Keratinocyte (primary cell): ENCODE results near the gene VPS13D. TPM values are rescaled to one million over a fixed set of nuclear protein-coding genes. Genes with fewer than 3 reads are reported as not detected.

Experiments
- DNase-seq: peaks from one replicate; pipeline ENCODE4 v3.0.0-alpha.2; 2011; ENCODE audit warnings: low read depth, missing footprints, low spot score
- FAIRE-seq: peaks from 2 replicates; lab custom pipeline; 2011; peaks lifted over from hg19 to GRCh38; lab: Jason Lieb, UNC
- H2AFZ ChIP-seq: 2 replicates; pipeline ENCODE4 v1.6.0; 2012; ENCODE audit warnings: low read length, control low read depth, inconsistent platforms; ENCODE audit not compliant: control insufficient read depth
- H3K27ac ChIP-seq: 2 replicates; pipeline ENCODE4 v1.5.1; 2011; ENCODE audit warnings: low read length; ENCODE audit not compliant: control insufficient read depth, insufficient read depth
- H3K27me3 ChIP-seq: 3 replicates; pipeline ENCODE4 v1.6.0; 2011; ENCODE audit warnings: low read length; ENCODE audit not compliant: control insufficient read depth, insufficient read depth; ENCODE audit errors: extremely low read depth
- H3K36me3 ChIP-seq, 2 experiments: 2 replicates in 1 of 2; 3 replicates in 1 of 2; pipeline ENCODE4 v1.5.1; 2011; ENCODE audit warnings: low read length in 2 of 2, mild to moderate bottlenecking in 1 of 2; ENCODE audit not compliant: control insufficient read depth in 2 of 2, insufficient read depth in 2 of 2; ENCODE audit errors: extremely low read depth in 1 of 2
- H3K4me1 ChIP-seq: 3 replicates; pipeline ENCODE4 v1.5.1; 2011; ENCODE audit warnings: low read length; ENCODE audit not compliant: control insufficient read depth, insufficient read depth; ENCODE audit errors: extremely low read depth
- H3K4me2 ChIP-seq: 3 replicates; pipeline ENCODE4 v1.6.0; 2011; ENCODE audit warnings: low read depth, low read length; ENCODE audit not compliant: control insufficient read depth, insufficient read depth; ENCODE audit errors: extremely low read depth
- H3K4me3 ChIP-seq, 3 experiments: fragments of 200-600 bp in 1 of 3; sonication (generic) in 1 of 3; 2 replicates in 2 of 3; 3 replicates in 1 of 3; pipeline ENCODE4 v1.5.1; 2011 to 2016; ENCODE audit warnings: low read length in 3 of 3, mild to moderate bottlenecking in 3 of 3, control low read depth in 2 of 3, inconsistent platforms in 1 of 3, low read depth in 1 of 3, mixed read lengths in 1 of 3, mixed run types in 1 of 3, moderate library complexity in 1 of 3; ENCODE audit not compliant: control insufficient read depth in 2 of 3, insufficient read depth in 2 of 3; ENCODE audit errors: extremely low read depth in 1 of 3
- H3K79me2 ChIP-seq: 2 replicates; pipeline ENCODE4 v1.6.0; 2012; ENCODE audit warnings: low read length; ENCODE audit not compliant: control insufficient read depth, insufficient read depth
- H3K9ac ChIP-seq: 3 replicates; pipeline ENCODE4 v1.6.0; 2011; ENCODE audit warnings: low read length; ENCODE audit not compliant: control insufficient read depth, insufficient read depth; ENCODE audit errors: extremely low read depth
- H3K9me1 ChIP-seq: 3 replicates; pipeline ENCODE4 v1.6.0; 2011; ENCODE audit warnings: low read length; ENCODE audit not compliant: control insufficient read depth, insufficient read depth; ENCODE audit errors: extremely low read depth
- H3K9me3 ChIP-seq: 2 replicates; pipeline ENCODE4 v1.5.1; 2012; ENCODE audit warnings: low read depth, low read length; ENCODE audit not compliant: control insufficient read depth
- H4K20me1 ChIP-seq: 3 replicates; pipeline ENCODE4 v1.6.0; 2011; ENCODE audit warnings: low read length; ENCODE audit not compliant: control insufficient read depth, insufficient read depth; ENCODE audit errors: extremely low read depth
- EZH2 ChIP-seq: IDR thresholded peaks from one replicate; pipeline ENCODE4 v1.6.1; 2012; ENCODE audit warnings: inconsistent platforms, mild to moderate bottlenecking, low read length, moderate library complexity
- dilution Hi-C: fragments of 300-500 bp; cut with MboI; formaldehyde crosslinking; loops from one replicate; pipeline ENCODE4 v1.7.0; 2020; ENCODE audit warnings: low sequenced_read_pairs; ENCODE audit not compliant: extremely low pct_ligation_motif_present
- polyA plus RNA-seq, 5 experiments: library from polyadenylated mRNA; depleted of rRNA in 3 of 5; stranded (reverse) in 3 of 5; stranded (forward) in 1 of 5; unstranded in 1 of 5; fragments of >200 nt; gene quantifications; 1 replicate in 1 of 5; 2 replicates in 3 of 5; 3 replicates in 1 of 5; pipeline versions ENCODE4 v1.2.1 to v1.2.3, GENCODE V29; 2011 to 2012; ENCODE audit warnings: missing spikeins in 2 of 5, low read depth in 1 of 5, low replicate concordance in 1 of 5
- TF ChIP-seq, protein P1 (sequence below), 3 experiments: IDR thresholded peaks in 1 of 3; conservative IDR thresholded peaks in 1 of 3; optimal IDR thresholded peaks in 1 of 3; 2 replicates in 2 of 3; 3 replicates in 1 of 3; pipeline versions ENCODE3 to v1.5.1; 2011; ENCODE audit warnings: low read length in 3 of 3, mild to moderate bottlenecking in 3 of 3, moderate library complexity in 2 of 3, control low read depth in 1 of 3, inconsistent platforms in 1 of 3; ENCODE audit not compliant: insufficient read depth in 2 of 3; ENCODE audit errors: extremely low read depth in 1 of 3

Gene VPS13D
- polyA plus RNA-seq, 1 donor (not counting 4 experiments of a cell fraction or from before 2014, with no cell fraction given), result 19.0 TPM

DNA sequence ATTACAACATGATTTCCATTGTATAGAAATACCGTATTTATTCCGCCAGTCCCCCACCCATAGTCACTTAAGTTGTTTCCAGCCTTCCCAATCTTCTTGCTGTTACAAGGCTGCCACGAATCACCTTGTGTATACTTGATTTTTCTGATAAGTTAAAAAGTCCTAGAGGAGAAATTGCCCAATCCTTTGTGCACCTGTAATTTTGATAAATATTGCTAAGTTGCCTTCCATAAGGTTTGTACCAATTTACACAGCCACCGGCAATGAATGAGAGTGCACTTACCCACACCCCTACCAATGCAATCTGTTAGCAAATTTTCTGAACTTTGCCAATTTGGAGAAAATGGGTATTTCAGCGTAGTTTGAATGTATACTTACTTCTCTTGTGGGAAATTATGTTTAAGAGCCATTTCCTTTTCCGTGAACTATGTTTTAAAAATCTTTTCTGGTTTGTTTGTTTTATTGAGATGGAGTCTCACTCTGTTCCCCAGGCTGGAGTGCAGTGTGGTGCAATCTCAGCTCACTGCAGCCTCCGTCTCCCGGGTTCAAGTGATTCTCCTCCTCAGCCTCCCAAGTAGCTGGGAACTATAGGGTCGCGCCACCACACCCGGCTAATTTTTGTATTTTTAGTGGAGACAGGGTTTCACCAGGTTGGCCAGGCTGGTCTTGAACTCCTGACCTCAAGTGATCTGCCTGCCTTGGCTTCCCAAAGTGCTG is 300.8 kb downstream of the VPS13D start:
- no peaks in the 10 kb centered on the region for H3K27me3 ChIP-seq
- no peaks in the 10 kb centered on the region for H4K20me1 ChIP-seq
- no peak overlapping the region for H3K27ac ChIP-seq
- dilution Hi-C loops, result no loop called here
- no peak overlapping the region for H2AFZ ChIP-seq
- no peak for TF ChIP-seq EZH2
- TF ChIP-seq, protein P1, sequence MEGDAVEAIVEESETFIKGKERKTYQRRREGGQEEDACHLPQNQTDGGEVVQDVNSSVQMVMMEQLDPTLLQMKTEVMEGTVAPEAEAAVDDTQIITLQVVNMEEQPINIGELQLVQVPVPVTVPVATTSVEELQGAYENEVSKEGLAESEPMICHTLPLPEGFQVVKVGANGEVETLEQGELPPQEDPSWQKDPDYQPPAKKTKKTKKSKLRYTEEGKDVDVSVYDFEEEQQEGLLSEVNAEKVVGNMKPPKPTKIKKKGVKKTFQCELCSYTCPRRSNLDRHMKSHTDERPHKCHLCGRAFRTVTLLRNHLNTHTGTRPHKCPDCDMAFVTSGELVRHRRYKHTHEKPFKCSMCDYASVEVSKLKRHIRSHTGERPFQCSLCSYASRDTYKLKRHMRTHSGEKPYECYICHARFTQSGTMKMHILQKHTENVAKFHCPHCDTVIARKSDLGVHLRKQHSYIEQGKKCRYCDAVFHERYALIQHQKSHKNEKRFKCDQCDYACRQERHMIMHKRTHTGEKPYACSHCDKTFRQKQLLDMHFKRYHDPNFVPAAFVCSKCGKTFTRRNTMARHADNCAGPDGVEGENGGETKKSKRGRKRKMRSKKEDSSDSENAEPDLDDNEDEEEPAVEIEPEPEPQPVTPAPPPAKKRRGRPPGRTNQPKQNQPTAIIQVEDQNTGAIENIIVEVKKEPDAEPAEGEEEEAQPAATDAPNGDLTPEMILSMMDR (optimal IDR thresholded peaks at IDR 0.05 in 1 of 3, IDR thresholded peaks at IDR 0.05 in 1 of 3, conservative IDR thresholded peaks at IDR 0.05 in 1 of 3; ENCODE audit: extremely low read depth in 1 of 3, insufficient read depth in 2 of 3, low read length in 3 of 3), result no peak
- DNase-seq (no peak), FAIRE-seq (no peak)
- H3K9me1 ChIP-seq, result no peaks in the 10 kb centered on the region
- no peak overlapping the region for H3K4me3 ChIP-seq
- no peak overlapping the region for H3K4me2 ChIP-seq
- H3K79me2 ChIP-seq, result no peaks in the 10 kb centered on the region
- no peaks in the 10 kb centered on the region for H3K4me1 ChIP-seq
- H3K9me3 ChIP-seq, result no peaks in the 10 kb centered on the region
- H3K9ac ChIP-seq, result no peak overlapping the region
- H3K36me3 ChIP-seq, result no peaks in the 10 kb centered on the region

DNA sequence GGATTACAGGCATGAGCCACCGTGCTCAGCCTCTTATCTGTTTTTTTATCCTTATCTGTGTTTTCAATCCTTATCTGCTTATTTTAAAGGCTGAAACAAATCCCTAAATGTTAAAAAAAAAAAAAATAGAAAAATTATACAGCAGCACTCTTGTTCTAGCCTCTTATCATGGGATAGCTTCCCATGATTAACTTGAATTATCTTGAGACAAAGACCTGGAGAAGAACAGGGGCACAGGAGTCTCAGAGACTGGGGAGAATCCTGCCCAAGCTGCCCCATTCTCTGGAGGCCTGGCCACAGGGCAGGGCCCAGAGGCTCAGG is 301.3 kb downstream of the VPS13D start:
- FAIRE-seq (no peak), DNase-seq (no peak)
- Histone ChIP-seq H3K9ac (no peak overlapping the region), H3K79me2 (no peaks in the 10 kb centered on the region), H3K9me1 (no peaks in the 10 kb centered on the region), H3K9me3 (no peaks in the 10 kb centered on the region), H3K4me3 (no peak overlapping the region), H3K4me2 (no peak overlapping the region), H3K4me1 (no peaks in the 10 kb centered on the region), H4K20me1 (no peaks in the 10 kb centered on the region), H3K27ac (no peak overlapping the region), H2AFZ (no peak overlapping the region), H3K36me3 (no peaks in the 10 kb centered on the region), H3K27me3 (no peaks in the 10 kb centered on the region)
- dilution Hi-C loops, result no loop called here
- TF ChIP-seq, protein P1 (optimal IDR thresholded peaks at IDR 0.05 in 1 of 3, IDR thresholded peaks at IDR 0.05 in 1 of 3, conservative IDR thresholded peaks at IDR 0.05 in 1 of 3; ENCODE audit: extremely low read depth in 1 of 3, insufficient read depth in 2 of 3, low read length in 3 of 3), result no peak
- no peak for TF ChIP-seq EZH2
